ENCODE measurements around the gene PPIP5K1. TPM values are rescaled to one million over a fixed set of nuclear protein-coding genes. Genes with fewer than 3 reads are reported as not detected.
A peak's percentile ranks its signal among the peaks of the same experiment; 100 is the strongest.

Gene PPIP5K1
- total RNA-seq, 4 donors from 2014 or later, result 7.1 to 74.8 (median 42.6) TPM

GRCh38 chr15:43519196-43519595, 70.8 kb downstream of the PPIP5K1 start:
- peak overlapping the region in 1 of 2 donors; percentile 81 for H3K27ac ChIP-seq
- intact Hi-C loops (cut with DNase I; ENCODE audit: low total_unique reads), result no loop called here
- peaks cover 5 to 6% of the 10 kb centered on the region in 2 donors for H3K4me1 ChIP-seq
- no peaks in the 10 kb centered on the region for H3K36me3 ChIP-seq
- peaks cover 0 to 7% of the 10 kb centered on the region in 2 donors for H3K9me3 ChIP-seq
- H3K27me3 ChIP-seq, result no peaks in the 10 kb centered on the region
- TF ChIP-seq POLR2A (IDR thresholded peaks at IDR 0.05), result no peak
- no peak for TF ChIP-seq CTCF (IDR thresholded peaks at IDR 0.05)
- DNase-seq, result no peak
- H3K4me3 ChIP-seq, result no peak overlapping the region

DNA sequence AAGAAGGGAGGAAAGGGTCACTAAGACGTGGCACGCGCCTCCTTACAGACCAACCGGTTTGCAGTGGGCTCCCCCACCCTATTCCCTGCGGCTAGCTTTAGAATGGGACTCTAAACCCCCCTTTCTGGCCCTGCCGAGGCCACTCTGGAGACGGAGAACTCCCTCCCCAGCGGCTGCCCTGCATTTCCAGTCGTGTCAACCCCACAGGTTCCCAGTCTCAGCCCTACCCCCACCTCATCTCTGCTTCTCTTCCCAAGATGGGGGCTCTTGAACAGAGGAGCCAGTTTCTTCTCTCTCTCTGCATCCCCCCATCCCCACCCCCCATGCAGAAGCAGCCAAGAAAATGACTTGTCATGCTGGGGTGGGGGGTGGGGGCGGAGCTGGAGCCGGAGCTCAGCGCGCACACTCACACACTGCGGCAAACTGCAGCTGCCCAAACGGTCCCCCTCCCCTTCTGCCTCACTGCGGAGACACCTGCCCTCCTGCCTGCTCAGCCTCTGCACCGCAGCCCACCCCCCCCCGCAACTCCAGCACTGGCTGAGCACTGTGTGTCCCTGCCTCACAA, 71.7 kb downstream of the PPIP5K1 start:
- no peaks in the 10 kb centered on the region for H3K27me3 ChIP-seq
- H3K9me3 ChIP-seq, result no peaks in the 10 kb centered on the region
- peak overlapping the region; percentile 38 to 44 for H3K4me3 ChIP-seq
- H3K36me3 ChIP-seq, result no peaks in the 10 kb centered on the region
- peaks cover 5 to 6% of the 10 kb centered on the region in 2 donors for H3K4me1 ChIP-seq
- H3K27ac ChIP-seq, result peak overlapping the region; percentile 75 to 81
- TF ChIP-seq CTCF (IDR thresholded peaks at IDR 0.05), result no peak
- TF ChIP-seq POLR2A (IDR thresholded peaks at IDR 0.05), result no peak
- intact Hi-C loops (cut with DNase I; ENCODE audit: low total_unique reads), result no loop called here
- no peak for DNase-seq

DNA sequence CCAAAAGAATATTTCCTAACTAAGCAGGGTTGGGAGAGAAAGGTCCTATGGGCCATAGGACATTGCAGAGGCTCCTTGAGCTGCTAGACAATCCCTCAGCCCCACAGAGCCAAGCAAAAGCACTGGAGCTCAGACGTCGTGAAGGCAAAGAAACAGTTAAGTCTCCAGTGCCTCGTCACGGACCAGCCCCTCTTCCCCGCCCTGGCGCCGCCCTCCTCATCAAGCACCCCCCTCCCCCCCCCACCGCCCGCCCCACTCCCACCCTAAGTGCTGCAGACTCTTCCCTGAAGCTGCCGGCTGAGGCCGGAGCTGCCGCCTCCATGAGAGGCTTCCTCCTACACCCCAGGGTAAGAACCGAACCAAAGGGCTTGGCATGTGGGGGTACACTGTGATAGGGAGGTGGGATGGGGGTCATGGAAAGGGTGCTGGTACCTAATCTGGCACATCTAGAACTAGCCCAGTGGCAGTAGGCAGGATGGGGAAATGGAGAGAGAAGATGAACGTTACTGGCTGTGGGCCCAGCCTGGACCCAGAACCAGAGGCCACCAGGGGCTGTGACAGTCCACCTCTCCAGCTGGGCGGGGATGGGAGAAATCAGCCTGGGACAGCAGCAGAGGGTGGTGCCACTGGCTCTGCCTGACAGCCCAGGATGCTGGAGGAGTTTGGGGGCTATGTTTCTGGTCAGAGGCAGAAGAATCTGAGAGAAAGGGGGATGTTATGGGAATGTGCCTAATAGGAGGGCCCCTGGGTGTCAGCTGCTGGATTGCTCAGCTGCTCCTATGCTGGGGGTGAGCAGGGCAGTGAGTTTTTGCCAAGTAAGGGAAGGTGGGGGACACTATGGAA, 72.4 kb downstream of the PPIP5K1 start, which contains the start of gene MAP1A:
Gene MAP1A, plus strand, starts transcription at position 255 of the 843 bp plus-strand sequence. CDS start 3,866 bp downstream, outside the sequence.
- DNase-seq, result peak; percentile 53 to 68
- H3K27ac ChIP-seq, result peak within 1 kb of the TSS; percentile 75 to 81
- no peaks in the 10 kb centered on the region for H3K9me3 ChIP-seq
- intact Hi-C loops (cut with DNase I; ENCODE audit: low total_unique reads), result no loop called here
- peak within 1 kb of the TSS; percentile 38 to 44 for H3K4me3 ChIP-seq
- H3K27me3 ChIP-seq, result no peaks in the 10 kb centered on the region
- no peaks in the 10 kb centered on the region for H3K36me3 ChIP-seq
- peaks cover 5 to 6% of the 10 kb centered on the region in 2 donors for H3K4me1 ChIP-seq
- TF ChIP-seq CTCF (IDR thresholded peaks at IDR 0.05), result no peak

DNA sequence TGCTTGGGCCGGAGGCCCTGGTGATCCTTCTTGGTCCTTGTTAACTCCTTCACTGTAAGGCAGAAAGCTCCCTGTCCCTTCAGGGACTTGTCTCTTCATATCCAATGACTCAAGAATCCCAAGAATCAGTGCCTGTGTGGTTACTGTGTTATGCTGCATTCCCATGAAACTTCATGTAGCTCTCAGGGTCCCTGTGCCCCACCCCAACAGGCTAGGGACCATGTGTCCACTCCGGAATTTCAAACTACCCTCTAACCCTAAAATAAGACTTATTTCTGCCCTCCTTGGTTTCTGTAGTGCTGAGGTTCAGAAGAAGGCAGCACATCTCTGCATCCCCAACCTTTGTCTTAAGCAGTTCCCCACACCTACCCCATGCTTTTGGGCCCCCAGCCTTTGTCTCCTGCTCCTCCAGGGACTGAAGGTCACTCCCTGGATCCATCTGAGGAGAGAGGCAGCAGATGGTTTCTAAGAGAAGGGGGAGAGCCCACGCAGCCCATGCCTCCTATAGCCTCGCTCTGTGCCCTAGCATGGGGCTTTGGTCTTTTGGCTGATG, 73.1 kb downstream of the PPIP5K1 start:
- H3K27ac ChIP-seq, result peak overlapping the region; percentile 75 to 81

More for the DNA sequence above, 73.1 kb downstream of the PPIP5K1 start:
- intact Hi-C loops (cut with DNase I; ENCODE audit: low total_unique reads), result no loop called here
- Histone ChIP-seq H3K4me3 (peak overlapping the region; percentile 38 to 44), H3K9me3 (no peaks in the 10 kb centered on the region), H3K4me1 (peaks cover 5 to 6% of the 10 kb centered on the region in 2 donors), H3K36me3 (no peaks in the 10 kb centered on the region), H3K27me3 (no peaks in the 10 kb centered on the region)
- TF ChIP-seq CTCF (IDR thresholded peaks at IDR 0.05) (no peak), POLR2A (IDR thresholded peaks at IDR 0.05) (no peak)
- no peak for DNase-seq

Data from uterus (tissue), 4 donors.